CD4-positive, alpha-beta memory T cell (primary cell): ENCODE data around the gene HMCN2. TPM values are rescaled to one million over a fixed set of nuclear protein-coding genes. Genes with fewer than 3 reads are reported as not detected.
A peak's percentile ranks its signal among the peaks of the same experiment; 100 is the strongest.

Experiments used
- CTCF ChIA-PET: fragments of 350-600 bp; sonication (Branson Sonifier 250); formaldehyde crosslinking; loops from one replicate; lab custom pipeline; 2021; ENCODE audit warnings: inconsistent platforms; ENCODE audit not compliant: partially characterized antibody; lab: Charles Lee
- POLR2A ChIA-PET: fragments of 350-600 bp; sonication (Branson Sonifier 250); formaldehyde crosslinking; loops from one replicate; lab custom pipeline; 2021; ENCODE audit not compliant: partially characterized antibody; lab: Charles Lee
- DNase-seq, 5 donors: peaks; one replicate each; pipeline versions ENCODE4 v3.0.0 to v3.0.0-alpha.2; 2020 to 2022; ENCODE audit warnings: mixed read lengths in 1 of 5
- H3K27ac ChIP-seq: one replicate; pipeline ENCODE4 v1.7.0; 2013; ENCODE audit warnings: low read depth, low read length
- H3K27me3 ChIP-seq: 2 replicates; pipeline ENCODE4 v1.7.0; 2013; ENCODE audit warnings: mild to moderate bottlenecking, low read length, moderate library complexity; ENCODE audit not compliant: insufficient read depth
- H3K36me3 ChIP-seq: 2 replicates; pipeline ENCODE4 v1.7.0; 2013; ENCODE audit warnings: mild to moderate bottlenecking, low read length, moderate library complexity; ENCODE audit not compliant: insufficient read depth
- H3K4me1 ChIP-seq: 2 replicates; pipeline ENCODE4 v1.7.0; 2013; ENCODE audit warnings: mild to moderate bottlenecking, low read length, moderate library complexity; ENCODE audit not compliant: insufficient read depth
- H3K4me3 ChIP-seq, 2 donors: one replicate each; pipeline ENCODE4 v1.7.0; 2013; ENCODE audit warnings: low read length in 2 of 2, mild to moderate bottlenecking in 1 of 2
- H3K9me3 ChIP-seq, 2 donors: one replicate each; pipeline ENCODE4 v1.7.0; 2013; ENCODE audit warnings: low read length in 2 of 2, control low read depth in 1 of 2; ENCODE audit not compliant: control insufficient read depth in 1 of 2
- H3K27ac Mint-ChIP-seq, 7 donors: one replicate each; pipeline ENCODE4 v1.8.0; 2020 to 2021; ENCODE audit warnings: mixed read lengths in 7 of 7, mild to moderate bottlenecking in 6 of 7, inconsistent platforms in 3 of 7, moderate library complexity in 3 of 7
- H3K27me3 Mint-ChIP-seq, 2 donors: one replicate each; pipeline ENCODE4 v1.8.0; 2020 to 2021; ENCODE audit warnings: mixed read lengths in 2 of 2
- H3K36me3 Mint-ChIP-seq, 2 donors: one replicate each; pipeline ENCODE4 v1.8.0; 2020 to 2021; ENCODE audit warnings: mixed read lengths in 2 of 2, inconsistent platforms in 1 of 2, mild to moderate bottlenecking in 1 of 2
- H3K4me1 Mint-ChIP-seq, 4 donors: one replicate each; pipeline ENCODE4 v1.8.0; 2020 to 2021; ENCODE audit warnings: mixed read lengths in 4 of 4, mild to moderate bottlenecking in 1 of 4
- H3K4me3 Mint-ChIP-seq, 8 donors: one replicate each; pipeline ENCODE4 v1.8.0; 2020 to 2021; ENCODE audit warnings: mixed read lengths in 8 of 8, mild to moderate bottlenecking in 7 of 8, moderate library complexity in 6 of 8, inconsistent platforms in 3 of 8
- H3K9me3 Mint-ChIP-seq, 8 donors: one replicate each; pipeline ENCODE4 v1.8.0; 2020 to 2021; ENCODE audit warnings: mixed read lengths in 8 of 8, mild to moderate bottlenecking in 5 of 8, inconsistent platforms in 3 of 8, moderate library complexity in 1 of 8
- intact Hi-C: fragments of 100-400 bp; cut with micrococcal nuclease; formaldehyde crosslinking; loops from one replicate; pipeline ENCODE4 v1.15.1; 2023
- polyA plus RNA-seq, 2 donors: library from polyadenylated mRNA; unstranded; fragments of 300-500 nt; fragmentation: Illumina TruSeq; gene quantifications; one replicate each; pipeline ENCODE4 v1.2.3, GENCODE V29; 2021
- total RNA-seq, 2 experiments: library from RNA; stranded (reverse); gene quantifications; one replicate each; pipeline ENCODE4 v1.2.3, GENCODE V29; 2021

HMCN2 gene
- total and polyA plus RNA-seq, 4 experiments from 2014 or later, result not detected

GRCh38 chr9:130408669-130409068 lies 143.1 kb downstream of the HMCN2 start:
- H3K36me3 Mint-ChIP-seq, result no peaks in the 10 kb centered on the region
- ChIA-PET CTCF (no interaction called here), POLR2A (no interaction called here)
- H3K27ac Mint-ChIP-seq, result peak overlapping the region in 1 of 7 donors; percentile 77
- intact Hi-C loops, result no loop called here
- Histone ChIP-seq H3K4me1 (no peaks in the 10 kb centered on the region), H3K36me3 (no peaks in the 10 kb centered on the region), H3K9me3 (no peaks in the 10 kb centered on the region), H3K27ac (no peak overlapping the region), H3K27me3 (no peaks in the 10 kb centered on the region), H3K4me3 (no peak overlapping the region)
- H3K27me3 Mint-ChIP-seq, result peaks cover 3 to 8% of the 10 kb centered on the region in 2 donors
- no peak overlapping the region for H3K4me3 Mint-ChIP-seq
- DNase-seq, result no peak
- H3K4me1 Mint-ChIP-seq, result no peaks in the 10 kb centered on the region
- peaks cover 0 to 2% (median 0%) of the 10 kb centered on the region in 8 donors for H3K9me3 Mint-ChIP-seq

GRCh38 chr9:130409246-130409645 lies 143.7 kb downstream of the HMCN2 start:
- no peaks in the 10 kb centered on the region for H3K27me3 ChIP-seq
- peaks cover 0 to 8% of the 10 kb centered on the region in 2 donors for H3K27me3 Mint-ChIP-seq
- ChIA-PET CTCF (no interaction called here), POLR2A (no interaction called here)
- peaks cover 0 to 4% (median 0%) of the 10 kb centered on the region in 8 donors for H3K9me3 Mint-ChIP-seq
- no peak overlapping the region for H3K27ac ChIP-seq
- DNase-seq, result no peak
- no peaks in the 10 kb centered on the region for H3K4me1 Mint-ChIP-seq
- intact Hi-C loops, result no loop called here
- no peaks in the 10 kb centered on the region for H3K9me3 ChIP-seq
- no peak overlapping the region for H3K4me3 Mint-ChIP-seq
- H3K36me3 ChIP-seq, result no peaks in the 10 kb centered on the region
- H3K36me3 Mint-ChIP-seq, result no peaks in the 10 kb centered on the region
- H3K4me1 ChIP-seq, result no peaks in the 10 kb centered on the region
- no peak overlapping the region for H3K27ac Mint-ChIP-seq
- H3K4me3 ChIP-seq, result no peak overlapping the region

- Histone ChIP-seq H3K4me1 (no peaks in the 10 kb centered on the region), H3K27me3 (no peaks in the 10 kb centered on the region), H3K9me3 (no peaks in the 10 kb centered on the region), H3K36me3 (no peaks in the 10 kb centered on the region), H3K4me3 (no peak overlapping the region), H3K27ac (no peak overlapping the region)
- intact Hi-C loops, result no loop called here
- Mint-ChIP-seq H3K27me3 (peaks cover 0 to 8% of the 10 kb centered on the region in 2 donors), H3K9me3 (peaks cover 0 to 4% (median 0%) of the 10 kb centered on the region in 8 donors), H3K27ac (no peak overlapping the region), H3K4me3 (no peak overlapping the region), H3K4me1 (no peaks in the 10 kb centered on the region), H3K36me3 (no peaks in the 10 kb centered on the region)
- ChIA-PET CTCF (no interaction called here), POLR2A (no interaction called here)
- DNase-seq, result no peak
Measured at GRCh38 chr9:130410443-130410842, 144.9 kb downstream of the HMCN2 start.

GRCh38 chr9:130411566-130411915 lies 146.0 kb downstream of the HMCN2 start:
- POLR2A ChIA-PET, result no interaction called here
- Histone ChIP-seq H3K36me3 (no peaks in the 10 kb centered on the region), H3K9me3 (no peaks in the 10 kb centered on the region), H3K4me1 (no peaks in the 10 kb centered on the region), H3K4me3 (no peak overlapping the region), H3K27ac (no peak overlapping the region), H3K27me3 (no peaks in the 10 kb centered on the region)
- no peaks in the 10 kb centered on the region for H3K4me1 Mint-ChIP-seq
- no peaks in the 10 kb centered on the region for H3K36me3 Mint-ChIP-seq
- CTCF ChIA-PET, result no interaction called here
- no peak overlapping the region for H3K27ac Mint-ChIP-seq
- DNase-seq, result no peak
- intact Hi-C loops, result no loop called here
- peaks cover 0 to 8% of the 10 kb centered on the region in 2 donors for H3K27me3 Mint-ChIP-seq
- peaks cover 0 to 4% (median 0%) of the 10 kb centered on the region in 8 donors for H3K9me3 Mint-ChIP-seq
- H3K4me3 Mint-ChIP-seq, result no peak overlapping the region

GRCh38 chr9:130414081-130414731 lies 148.6 kb downstream of the HMCN2 start:
- no peaks in the 10 kb centered on the region for H3K4me1 ChIP-seq
- H3K27ac ChIP-seq, result no peak overlapping the region
- H3K4me3 ChIP-seq, result no peak overlapping the region
- no peak overlapping the region for H3K27ac Mint-ChIP-seq
- no peaks in the 10 kb centered on the region for H3K27me3 ChIP-seq
- DNase-seq, result no peak
- H3K4me1 Mint-ChIP-seq, result no peaks in the 10 kb centered on the region
- peaks cover 0 to 11% of the 10 kb centered on the region in 2 donors for H3K27me3 Mint-ChIP-seq
- no peaks in the 10 kb centered on the region for H3K36me3 Mint-ChIP-seq
- POLR2A ChIA-PET, result no interaction called here
- no peaks in the 10 kb centered on the region for H3K36me3 ChIP-seq
- intact Hi-C loops, result no loop called here
- H3K9me3 ChIP-seq, result no peaks in the 10 kb centered on the region
- H3K9me3 Mint-ChIP-seq, result peaks cover 0 to 4% (median 0%) of the 10 kb centered on the region in 8 donors
- no peak overlapping the region for H3K4me3 Mint-ChIP-seq
- CTCF ChIA-PET, result no interaction called here

GRCh38 chr9:130414910-130415746 lies 149.6 kb downstream of the HMCN2 start:
- Histone ChIP-seq H3K9me3 (no peaks in the 10 kb centered on the region), H3K4me1 (no peaks in the 10 kb centered on the region), H3K4me3 (no peak overlapping the region), H3K36me3 (no peaks in the 10 kb centered on the region), H3K27me3 (no peaks in the 10 kb centered on the region), H3K27ac (no peak overlapping the region)
- H3K9me3 Mint-ChIP-seq, result peaks cover 0 to 4% (median 0%) of the 10 kb centered on the region in 8 donors
- no peak overlapping the region for H3K4me3 Mint-ChIP-seq
- CTCF ChIA-PET, result no interaction called here
- H3K27ac Mint-ChIP-seq, result no peak overlapping the region
- peaks cover 5 to 11% of the 10 kb centered on the region in 2 donors for H3K27me3 Mint-ChIP-seq
- POLR2A ChIA-PET, result no interaction called here
- intact Hi-C loops, result no loop called here
- H3K36me3 Mint-ChIP-seq, result no peaks in the 10 kb centered on the region
- DNase-seq, result no peak
- no peaks in the 10 kb centered on the region for H3K4me1 Mint-ChIP-seq

GRCh38 chr9:130417602-130418001 lies 152.0 kb downstream of the HMCN2 start:
- intact Hi-C loops, result no loop called here
- CTCF ChIA-PET, result no interaction called here
- no peak overlapping the region for H3K27ac Mint-ChIP-seq
- H3K4me3 Mint-ChIP-seq, result no peak overlapping the region
- no peaks in the 10 kb centered on the region for H3K36me3 Mint-ChIP-seq
- Histone ChIP-seq H3K9me3 (no peaks in the 10 kb centered on the region), H3K27me3 (no peaks in the 10 kb centered on the region), H3K4me1 (no peaks in the 10 kb centered on the region), H3K36me3 (no peaks in the 10 kb centered on the region), H3K4me3 (no peak overlapping the region), H3K27ac (no peak overlapping the region)
- peaks cover 5 to 9% of the 10 kb centered on the region in 2 donors for H3K27me3 Mint-ChIP-seq
- DNase-seq, result no peak
- POLR2A ChIA-PET, result no interaction called here
- H3K9me3 Mint-ChIP-seq, result peaks cover 0 to 3% (median 0%) of the 10 kb centered on the region in 8 donors
- no peaks in the 10 kb centered on the region for H3K4me1 Mint-ChIP-seq
